Right forelimb (tissue), 1 donor: ENCODE measurements around the gene FAM187B.
"Not testable (repeated sequence)": the region's sequence is repeated elsewhere in the genome, so short reads cannot be mapped to it uniquely, and the experiment has no call there.

Experiments used
- DNase-seq: peaks from one replicate; pipeline ENCODE4 v3.0.0-alpha.2; 2018

The FAM187B gene

GRCh38 chr19:35262101-35262761, 33.7 kb upstream of the FAM187B start:
- DNase-seq = peak; percentile 40

DNA sequence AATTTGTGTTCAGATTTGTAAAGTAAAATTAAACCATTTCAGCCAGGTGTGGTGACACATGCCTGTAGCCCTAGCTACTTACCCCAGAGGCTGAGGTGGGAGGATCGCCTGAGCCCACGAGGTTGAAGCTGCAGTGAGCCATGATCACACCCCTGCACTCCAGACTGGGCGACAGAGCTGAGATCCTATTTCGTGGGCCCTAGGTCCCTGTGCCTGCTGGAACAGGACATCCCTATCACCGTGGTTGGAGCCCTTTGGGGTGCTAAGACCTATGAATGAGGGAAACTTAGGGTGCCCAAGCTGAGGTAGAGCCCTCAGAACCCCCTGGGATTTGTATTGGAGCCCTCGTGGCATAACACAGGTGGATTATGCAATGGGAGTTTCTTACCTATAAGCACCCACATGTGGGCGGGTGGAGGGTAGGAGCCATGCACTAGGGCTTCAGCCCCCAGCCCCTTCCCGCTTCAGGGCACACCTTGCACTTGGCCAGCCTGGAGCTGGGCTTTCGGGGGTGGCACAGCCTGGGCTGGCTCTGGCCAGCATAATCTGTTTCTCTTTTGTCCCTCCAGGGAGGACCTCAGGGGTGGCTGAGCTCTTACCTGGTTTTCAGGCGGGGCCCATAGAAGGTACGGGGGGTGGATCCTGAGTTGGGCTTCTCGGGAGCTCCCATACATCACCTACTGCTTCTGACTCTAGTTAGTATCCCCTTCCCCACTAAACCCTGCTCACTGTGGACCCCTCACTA, 33.0 kb upstream of the FAM187B start:
- peak; percentile 38 for DNase-seq

- DNase-seq = peak; percentile 26
Measured at GRCh38 chr19:35260694-35261304, 32.3 kb upstream of the FAM187B start.

GRCh38 chr19:35257113-35257461, 28.5 kb upstream of the FAM187B start:
- DNase-seq = no peak

GRCh38 chr19:35256566-35256965, 28.0 kb upstream of the FAM187B start:
- no peak for DNase-seq

- no peak for DNase-seq
Measured at GRCh38 chr19:35254341-35255297, 26.1 kb upstream of the FAM187B start.

DNA sequence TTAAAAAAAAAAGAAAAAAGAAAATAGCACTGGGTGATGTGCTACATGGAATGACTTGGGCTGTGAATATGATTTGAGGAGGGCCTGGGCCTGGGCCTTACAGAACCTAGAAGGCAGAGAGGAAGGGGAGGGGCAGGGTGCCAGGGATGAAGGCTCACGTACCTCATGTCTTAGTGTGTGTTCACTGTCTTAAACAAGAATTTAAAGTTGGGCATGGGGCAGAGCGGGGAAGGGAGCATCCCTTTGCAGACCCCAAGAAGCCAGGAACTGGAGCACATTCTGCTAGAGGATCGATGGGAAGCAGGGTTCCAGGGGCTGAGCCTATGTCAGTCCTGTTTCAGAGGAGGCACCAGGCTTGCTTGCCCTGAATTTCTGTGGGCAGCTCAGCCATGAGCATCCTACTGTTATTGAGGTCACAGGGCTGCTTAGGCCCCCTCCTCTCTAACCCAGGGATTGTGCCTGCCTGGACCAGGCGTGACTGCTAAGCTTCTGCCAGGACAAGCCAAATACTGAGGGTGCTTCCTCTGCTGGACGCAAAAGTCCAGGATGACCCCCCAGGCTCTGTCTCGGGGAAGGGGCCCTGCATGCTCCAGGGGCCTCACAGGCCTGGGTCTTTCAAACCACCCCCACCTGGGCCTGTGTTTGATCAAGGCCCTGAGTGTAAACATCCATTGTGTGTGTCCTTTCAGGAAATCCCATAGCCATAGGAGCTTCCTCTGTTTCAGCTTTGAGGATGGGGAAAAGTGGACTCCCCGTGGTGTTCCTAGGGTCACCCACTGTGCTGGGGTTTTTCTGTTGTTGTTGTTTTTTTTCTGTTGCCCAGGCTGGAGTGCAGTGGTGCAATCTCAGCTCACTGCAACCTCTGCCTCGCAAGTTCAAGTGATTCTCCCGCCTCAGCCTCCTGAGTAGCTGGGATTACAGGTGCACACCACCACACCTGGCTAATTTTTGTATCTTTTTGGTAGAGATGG, 25.1 kb upstream of the FAM187B start:
- DNase-seq = no peak

DNA sequence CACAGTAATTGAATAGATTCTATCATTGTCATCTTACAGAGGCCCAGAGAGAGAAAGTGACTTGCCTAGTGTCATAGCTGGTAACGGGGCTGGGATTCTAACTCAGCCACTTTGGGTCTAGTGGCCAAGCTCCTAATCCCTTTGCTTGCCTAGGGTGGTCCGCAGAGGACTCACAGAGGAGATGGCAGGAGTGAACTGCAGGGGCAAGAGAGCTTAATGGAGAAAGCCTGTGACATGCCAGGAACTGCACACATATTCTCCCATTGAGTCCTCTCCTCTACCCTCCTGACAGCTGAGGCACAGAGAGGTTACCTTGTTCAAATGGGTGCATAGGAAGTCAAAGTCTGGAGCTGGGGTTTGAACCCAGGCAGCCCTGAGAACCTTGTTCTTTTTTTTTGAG, 22.9 kb upstream of the FAM187B start:
- no peak for DNase-seq

DNA sequence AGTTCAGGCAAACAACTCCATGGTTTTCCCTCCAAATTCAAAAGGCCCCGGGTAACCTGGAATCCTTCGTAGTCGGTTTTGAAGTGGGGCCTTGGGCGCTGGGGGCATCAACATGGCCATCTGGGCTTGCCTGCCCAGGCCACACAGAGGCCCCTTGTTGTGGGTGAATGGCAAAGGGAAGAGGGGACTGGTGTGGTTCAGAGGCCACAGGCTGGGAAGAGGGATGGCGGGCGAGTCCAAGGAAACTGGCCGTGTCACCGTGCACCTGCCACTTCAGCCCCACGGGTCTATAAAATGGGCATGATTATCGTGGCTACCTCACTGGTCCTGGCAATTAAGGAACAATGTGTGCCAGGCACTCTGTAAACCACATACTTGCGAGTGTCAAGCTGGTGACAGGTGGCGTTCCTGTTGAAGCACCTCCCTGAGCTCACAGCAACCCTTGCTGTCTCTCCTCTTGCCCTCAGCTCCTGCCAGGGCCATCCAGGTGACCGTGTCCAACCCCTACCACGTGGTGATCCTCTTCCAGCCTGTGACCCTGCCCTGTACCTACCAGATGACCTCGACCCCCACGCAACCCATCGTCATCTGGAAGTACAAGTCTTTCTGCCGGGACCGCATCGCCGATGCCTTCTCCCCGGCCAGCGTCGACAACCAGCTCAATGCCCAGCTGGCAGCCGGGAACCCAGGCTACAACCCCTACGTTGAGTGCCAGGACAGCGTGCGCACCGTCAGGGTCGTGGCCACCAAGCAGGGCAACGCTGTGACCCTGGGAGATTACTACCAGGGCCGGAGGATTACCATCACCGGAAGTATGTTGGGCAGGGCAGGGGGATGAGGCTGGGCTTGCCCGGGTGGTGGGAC, 21.5 kb upstream of the FAM187B start:
- no peak for DNase-seq

DNA sequence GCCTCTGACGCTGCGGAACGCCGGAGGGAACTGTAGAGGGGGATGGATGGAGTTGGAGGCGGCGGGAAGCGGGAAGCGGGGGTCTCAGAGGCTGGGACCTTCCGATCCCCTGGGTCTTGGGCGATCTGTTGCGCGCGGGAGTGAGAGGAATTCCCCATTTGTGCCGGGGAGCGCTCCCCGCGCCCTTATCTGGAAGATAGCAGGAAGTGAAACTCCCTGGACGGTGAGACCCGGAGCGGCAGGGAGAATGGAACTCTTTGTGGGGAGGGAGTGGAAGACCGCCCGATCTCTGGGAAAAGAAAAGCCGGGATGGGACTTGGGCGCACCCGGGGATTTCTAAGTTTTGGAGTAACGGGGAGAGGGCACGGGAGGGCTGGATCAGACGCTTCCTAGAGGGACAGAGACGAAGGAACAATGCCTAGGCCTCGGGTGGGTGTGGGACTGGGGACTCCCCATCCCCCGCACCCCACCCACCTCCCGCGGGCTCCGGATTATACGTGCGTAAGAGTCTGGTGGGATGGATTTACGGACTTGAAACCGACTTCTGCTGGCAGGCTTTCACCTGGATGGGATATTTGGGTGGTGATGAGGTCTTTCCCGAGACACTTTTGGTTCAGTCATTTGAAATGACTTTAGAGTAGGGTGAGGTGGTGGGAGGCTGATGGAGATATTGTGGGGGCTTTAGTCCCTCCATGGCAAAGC, 20.8 kb upstream of the FAM187B start:
- DNase-seq = no peak

DNA sequence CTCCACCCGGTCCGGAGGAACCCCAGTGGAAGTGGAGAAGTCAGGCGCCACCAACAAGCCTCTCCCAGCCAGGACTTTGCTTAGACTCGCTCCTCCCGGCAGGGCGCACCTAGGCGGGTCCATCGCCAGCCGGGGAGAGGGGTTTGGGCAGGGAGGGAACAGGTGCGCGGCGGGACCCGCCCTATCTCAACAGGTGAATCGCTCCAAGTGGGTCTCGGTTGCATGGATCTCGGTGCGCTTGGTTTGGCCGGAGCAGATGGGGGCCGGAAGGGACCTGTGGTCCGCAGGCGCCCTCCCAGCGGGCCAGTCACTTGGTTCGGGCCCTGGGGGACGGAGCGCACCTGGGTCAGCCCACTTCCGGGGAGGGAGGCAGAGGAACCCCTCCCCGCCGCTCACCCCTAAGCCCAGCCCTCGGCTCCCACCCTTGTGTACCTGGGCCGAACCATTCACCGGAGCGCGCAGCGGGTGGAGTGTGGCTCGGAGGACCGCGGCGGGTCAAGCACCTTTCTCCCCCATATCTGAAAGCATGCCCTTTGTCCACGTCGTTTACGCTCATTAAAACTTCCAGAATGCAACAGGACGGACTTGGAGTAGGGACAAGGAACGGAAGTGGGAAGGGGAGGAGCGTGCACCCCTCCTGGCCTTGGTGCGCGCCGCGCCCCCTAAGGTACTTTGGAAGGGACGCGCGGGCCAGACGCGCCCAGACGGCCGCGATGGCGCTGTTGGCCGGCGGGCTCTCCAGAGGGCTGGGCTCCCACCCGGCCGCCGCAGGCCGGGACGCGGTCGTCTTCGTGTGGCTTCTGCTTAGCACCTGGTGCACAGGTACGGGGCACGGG, 20.0 kb upstream of the FAM187B start, which contains the start of gene LSR:
TSS of gene LSR (plus strand) at position 693 of the 836 bp plus-strand sequence. CDS start at position 714, 21 bp downstream.
- no peak for DNase-seq

DNA sequence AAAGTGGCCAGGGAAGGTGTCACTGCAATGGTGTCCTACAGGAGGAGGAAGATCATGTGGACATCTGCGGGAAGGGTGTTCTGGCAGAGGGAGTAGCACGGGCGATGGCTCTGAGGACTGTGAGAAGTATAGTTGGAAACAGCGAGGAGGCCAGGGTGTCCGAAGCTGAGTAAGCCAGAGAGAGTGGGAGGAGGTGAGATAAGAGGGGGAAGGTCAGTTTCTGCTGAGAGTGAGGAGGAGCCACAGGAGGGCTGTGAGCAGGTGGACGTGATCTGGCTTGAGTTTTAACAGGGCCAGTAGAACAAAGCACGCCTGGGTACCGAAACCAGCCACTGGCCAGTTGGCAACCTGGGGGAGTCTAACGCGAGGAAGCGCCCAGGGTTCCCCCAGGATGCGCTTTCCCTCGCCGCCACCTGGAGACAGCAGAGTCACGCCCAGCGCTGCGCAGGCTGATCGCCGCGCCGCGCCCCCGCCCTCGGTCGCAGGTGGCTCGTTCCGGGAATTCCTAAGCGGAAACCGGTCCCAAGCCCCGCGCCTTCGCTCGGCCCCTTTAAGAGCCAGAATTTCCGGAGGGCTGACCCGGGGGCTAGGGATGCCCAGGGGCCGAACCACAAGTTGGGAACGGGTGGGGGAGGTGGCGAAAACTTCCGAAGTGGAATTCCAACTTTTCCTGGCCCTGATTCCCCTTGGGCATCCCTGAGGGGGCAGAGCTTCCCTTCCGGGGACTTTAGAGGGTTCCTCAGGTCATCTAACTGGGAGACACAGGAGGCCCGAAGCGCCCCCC, 19.2 kb upstream of the FAM187B start:
- no peak for DNase-seq

DNA sequence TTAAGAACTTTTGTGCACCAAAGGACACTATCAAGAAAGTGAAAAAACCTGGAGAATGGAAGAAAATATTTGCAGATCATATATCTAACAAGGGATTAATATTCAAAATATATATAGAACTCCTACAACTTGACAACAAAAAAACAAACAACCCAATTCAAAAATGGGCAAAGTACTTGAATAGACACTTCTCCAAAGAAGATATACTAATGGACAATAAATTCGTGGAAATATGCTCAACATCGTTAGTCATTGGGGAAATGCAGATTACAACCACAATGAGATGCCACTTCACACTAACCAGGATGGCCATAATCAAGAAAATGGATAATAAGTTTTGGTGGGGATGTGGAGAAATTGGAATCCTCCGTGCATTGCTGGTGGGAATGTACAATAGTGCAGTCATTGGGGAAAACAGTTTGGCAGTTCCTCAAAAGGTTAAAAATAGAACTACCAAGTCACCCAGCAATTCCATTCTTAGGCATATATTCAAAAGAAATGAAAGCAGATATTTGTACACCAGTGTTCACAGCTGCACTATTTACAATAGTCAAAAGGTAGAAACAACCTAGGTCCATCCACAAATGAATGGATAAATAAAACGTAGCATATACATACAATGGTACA, 18.0 kb upstream of the FAM187B start:
- DNase-seq = no peak

DNA sequence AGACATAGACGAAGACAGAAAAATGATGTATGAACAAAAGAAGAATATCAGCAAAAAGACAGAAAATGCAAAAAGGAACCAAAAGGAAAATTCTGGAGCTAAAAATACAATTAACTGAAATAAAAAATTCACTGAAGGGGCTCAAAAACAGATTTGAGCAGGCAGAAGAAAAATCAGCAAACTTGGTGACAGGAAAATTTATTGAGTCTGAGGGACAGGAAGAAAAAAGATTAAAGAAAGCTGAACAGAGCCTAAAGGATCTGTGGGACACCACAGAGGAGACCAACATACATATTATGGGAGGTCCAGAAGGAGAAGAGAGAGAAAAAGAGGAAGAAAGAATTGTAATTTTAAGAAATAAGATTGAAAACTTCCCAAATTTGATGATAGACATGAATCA, 12.9 kb upstream of the FAM187B start:
- no peak for DNase-seq

GRCh38 chr19:35240327-35240726, 11.8 kb upstream of the FAM187B start:
- no peak for DNase-seq

GRCh38 chr19:35239597-35239996, 11.1 kb upstream of the FAM187B start:
- DNase-seq = not testable (repeated sequence)

- DNase-seq = no peak
Measured at GRCh38 chr19:35236638-35237400, 8.3 kb upstream of the FAM187B start.
